Trophoblast cell (in vitro differentiated cells and primary cell): ENCODE data around the gene BCL2L1. TPM values are rescaled to one million over a fixed set of nuclear protein-coding genes. Genes with fewer than 3 reads are reported as not detected.

ENCODE experiments used
- DNase-seq, 2 donors: peaks; one replicate each; pipeline ENCODE4 v3.0.0-alpha.2; 2016
- H2AFZ ChIP-seq: 2 replicates; pipeline ENCODE4 v1.6.1; 2013; ENCODE audit warnings: low read length, moderate library complexity, mild to moderate bottlenecking; ENCODE audit not compliant: insufficient read depth, poor library complexity
- H2AK5ac ChIP-seq: 2 replicates; pipeline ENCODE4 v1.6.1; 2013; ENCODE audit warnings: mild to moderate bottlenecking, low read length
- H2BK120ac ChIP-seq: 2 replicates; pipeline ENCODE4 v1.6.1; 2013; ENCODE audit warnings: low read length, mild to moderate bottlenecking, moderate library complexity; ENCODE audit not compliant: insufficient read depth, poor library complexity
- H2BK12ac ChIP-seq: 2 replicates; pipeline ENCODE4 v1.6.1; 2013; ENCODE audit warnings: mild to moderate bottlenecking, low read length, moderate library complexity
- H2BK5ac ChIP-seq: 2 replicates; pipeline ENCODE4 v1.6.1; 2013; ENCODE audit warnings: low read length, low read depth, moderate library complexity, mild to moderate bottlenecking; ENCODE audit not compliant: poor library complexity
- H3K14ac ChIP-seq: 2 replicates; pipeline ENCODE4 v1.6.1; 2013; ENCODE audit warnings: mild to moderate bottlenecking, low read length
- H3K18ac ChIP-seq: 2 replicates; pipeline ENCODE4 v1.6.1; 2013; ENCODE audit warnings: mild to moderate bottlenecking, low read length
- H3K23ac ChIP-seq: 2 replicates; pipeline ENCODE4 v1.6.1; 2013; ENCODE audit warnings: low read length
- H3K27ac ChIP-seq: 2 replicates; pipeline ENCODE4 v1.5.1; 2013; ENCODE audit warnings: low read depth, mild to moderate bottlenecking, inconsistent platforms, low read length, moderate library complexity
- H3K27me3 ChIP-seq: 2 replicates; pipeline ENCODE4 v1.6.1; 2013; ENCODE audit warnings: inconsistent platforms, mild to moderate bottlenecking, low read length, moderate library complexity; ENCODE audit not compliant: insufficient read depth
- H3K36me3 ChIP-seq, 2 experiments: 1 replicate in 1 of 2; 2 replicates in 1 of 2; pipeline ENCODE4 v1.6.1; 2013; ENCODE audit warnings: low read length in 2 of 2, mild to moderate bottlenecking in 2 of 2, moderate library complexity in 1 of 2; ENCODE audit not compliant: insufficient read depth in 2 of 2, control insufficient read depth in 1 of 2
- H3K4ac ChIP-seq: 2 replicates; pipeline ENCODE4 v1.6.1; 2013; ENCODE audit warnings: low read depth, mild to moderate bottlenecking, low read length, moderate library complexity
- H3K4me1 ChIP-seq, 2 experiments: 1 replicate in 1 of 2; 2 replicates in 1 of 2; pipeline ENCODE4 v1.6.1; 2013; ENCODE audit warnings: low read length in 2 of 2, mild to moderate bottlenecking in 2 of 2, moderate library complexity in 1 of 2; ENCODE audit not compliant: insufficient read depth in 2 of 2, control insufficient read depth in 1 of 2
- H3K4me2 ChIP-seq: 2 replicates; pipeline ENCODE4 v1.6.1; 2013; ENCODE audit warnings: inconsistent platforms, mild to moderate bottlenecking, low read length, moderate library complexity
- H3K4me3 ChIP-seq: 2 replicates; pipeline ENCODE4 v1.5.1; 2013; ENCODE audit warnings: mild to moderate bottlenecking, low read depth, low read length, inconsistent platforms
- H3K79me1 ChIP-seq: one replicate; pipeline ENCODE4 v1.6.1; 2013; ENCODE audit warnings: low read length
- H3K79me2 ChIP-seq: 2 replicates; pipeline ENCODE4 v1.6.1; 2013; ENCODE audit warnings: low read length, mild to moderate bottlenecking; ENCODE audit not compliant: control insufficient read depth, insufficient read depth, poor library complexity
- H3K9ac ChIP-seq: 2 replicates; pipeline ENCODE4 v1.6.1; 2013; ENCODE audit warnings: mild to moderate bottlenecking, low read length
- H3K9me3 ChIP-seq: 2 replicates; pipeline ENCODE4 v1.6.1; 2013; ENCODE audit warnings: low read depth, mild to moderate bottlenecking, control low read depth, inconsistent platforms, low read length; ENCODE audit not compliant: insufficient read depth
- H4K12ac ChIP-seq: 2 replicates; pipeline ENCODE4 v1.6.1; 2013; ENCODE audit warnings: low read depth, mild to moderate bottlenecking, low read length, moderate library complexity
- H4K8ac ChIP-seq: 2 replicates; pipeline ENCODE4 v1.6.1; 2013; ENCODE audit warnings: low read depth, mild to moderate bottlenecking, low read length, moderate library complexity
- H4K91ac ChIP-seq: one replicate; pipeline ENCODE4 v1.6.1; 2013; ENCODE audit warnings: low read depth, mild to moderate bottlenecking, low read length, moderate library complexity
- WGBS: extraction: QIAGEN DNeasy Blood & Tissue Kit; methylation state at CpG from one replicate; pipeline ENCODE4 v1.1.7; 2013; ENCODE audit warnings: missing lambda C conversion rate; ENCODE audit not compliant: insufficient read length, insufficient coverage; ENCODE audit errors: extremely low coverage; 5-methylcytosine and 5-hydroxymethylcytosine counted together
- polyA plus RNA-seq: library from polyadenylated mRNA; stranded (reverse); fragments of 200-250 nt; gene quantifications from 2 replicates; pipeline ENCODE4 v1.2.3, GENCODE V29; 2013

Gene BCL2L1
- 62.0 and 65.1 TPM in 2 replicates for polyA plus RNA-seq

- H3K14ac ChIP-seq = peak within 1 kb of the TSS; percentile 97
- H3K4me1 ChIP-seq = peaks cover 29 to 37% of the 10 kb centered on the region in 2 experiments
- H2AFZ ChIP-seq = peak within 1 kb of the TSS; percentile 99
- H3K18ac ChIP-seq = peak within 1 kb of the TSS; percentile 98
- peak within 1 kb of the TSS; percentile 97 for H3K4ac ChIP-seq
- WGBS = no CpG with 5 or more reads among the region's 38 CpGs
- peak within 1 kb of the TSS; percentile 100 for H4K8ac ChIP-seq
- peak within 1 kb of the TSS; percentile 99 for H2BK120ac ChIP-seq
- H2AK5ac ChIP-seq = peak within 1 kb of the TSS; percentile 98
- peaks cover 23% of the 10 kb centered on the region for H3K79me2 ChIP-seq
- H3K4me3 ChIP-seq = peak within 1 kb of the TSS; percentile 78
- DNase-seq = peak; percentile 77 to 86
- H4K91ac ChIP-seq = peak within 1 kb of the TSS; percentile 97
- no peaks in the 10 kb centered on the region for H3K9me3 ChIP-seq
- H3K36me3 ChIP-seq = peaks cover 0 to 4% of the 10 kb centered on the region in 2 experiments
- H3K23ac ChIP-seq = no peak within 1 kb of the TSS
- peak within 1 kb of the TSS; percentile 98 for H2BK5ac ChIP-seq
- H3K27ac ChIP-seq = peak within 1 kb of the TSS; percentile 87
- peak within 1 kb of the TSS; percentile 84 for H3K4me2 ChIP-seq
- peak within 1 kb of the TSS; percentile 94 for H4K12ac ChIP-seq
- peaks cover 36% of the 10 kb centered on the region for H3K79me1 ChIP-seq
- peak within 1 kb of the TSS; percentile 87 for H3K9ac ChIP-seq
- H2BK12ac ChIP-seq = peak within 1 kb of the TSS; percentile 82
- no peaks in the 10 kb centered on the region for H3K27me3 ChIP-seq
Observed at GRCh38 chr20:31722257-31723068, at the start of gene BCL2L1. Gene BCL2L1, minus strand, starts transcription at chr20:31722868. Its CDS starts 650 bp downstream, at chr20:31722218.

DNA sequence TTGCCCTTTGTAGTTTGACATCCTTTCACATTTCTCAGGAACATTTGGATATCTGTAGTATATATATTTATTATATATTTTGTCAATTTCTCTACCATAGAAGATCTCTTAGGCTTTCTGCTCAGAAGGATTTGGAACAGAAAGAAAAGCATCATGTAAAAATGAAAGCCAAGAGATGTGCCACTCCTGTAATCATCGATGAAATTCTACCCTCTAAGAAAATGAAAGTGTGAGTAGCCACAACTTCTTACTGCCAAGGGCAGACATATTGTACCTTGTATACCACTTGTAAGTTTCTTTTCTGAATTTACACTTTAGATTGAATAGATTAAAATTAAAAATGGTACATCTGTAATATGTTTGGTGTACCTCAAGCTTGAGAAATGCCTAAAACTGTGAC is 47.6 kb upstream of the BCL2L1 start:
- Histone ChIP-seq H3K23ac (no peak overlapping the region), H3K4ac (no peak overlapping the region), H3K36me3 (peaks cover 27 to 38% of the 10 kb centered on the region in 2 experiments), H3K4me2 (no peak overlapping the region), H2AK5ac (no peak overlapping the region), H2BK120ac (no peak overlapping the region), H3K27me3 (no peaks in the 10 kb centered on the region), H3K4me3 (no peak overlapping the region), H4K12ac (no peak overlapping the region), H2AFZ (no peak overlapping the region), H3K9me3 (no peaks in the 10 kb centered on the region), H3K9ac (no peak overlapping the region), H2BK12ac (no peak overlapping the region), H4K8ac (no peak overlapping the region), H3K18ac (no peak overlapping the region), H3K79me2 (no peaks in the 10 kb centered on the region), H3K79me1 (no peaks in the 10 kb centered on the region), H3K27ac (no peak overlapping the region), H3K4me1 (no peaks in the 10 kb centered on the region), H2BK5ac (no peak overlapping the region), H4K91ac (no peak overlapping the region), H3K14ac (no peak overlapping the region)
- no peak for DNase-seq
- WGBS = no CpG with 5 or more reads among the region's 1 CpG

GRCh38 chr20:31769681-31770080 is 47.0 kb upstream of the BCL2L1 start:
- Histone ChIP-seq H3K9me3 (no peaks in the 10 kb centered on the region), H3K4me3 (no peak overlapping the region), H3K4ac (no peak overlapping the region), H2AK5ac (no peak overlapping the region), H3K4me1 (no peaks in the 10 kb centered on the region), H3K79me1 (no peaks in the 10 kb centered on the region), H4K8ac (no peak overlapping the region), H3K9ac (no peak overlapping the region), H3K23ac (no peak overlapping the region), H4K91ac (no peak overlapping the region), H3K18ac (no peak overlapping the region), H3K79me2 (no peaks in the 10 kb centered on the region), H2BK12ac (no peak overlapping the region), H4K12ac (no peak overlapping the region), H2BK5ac (no peak overlapping the region), H3K27me3 (no peaks in the 10 kb centered on the region), H2AFZ (no peak overlapping the region), H3K14ac (no peak overlapping the region), H3K4me2 (no peak overlapping the region), H3K36me3 (peaks cover 25 to 40% of the 10 kb centered on the region in 2 experiments), H3K27ac (no peak overlapping the region), H2BK120ac (no peak overlapping the region)
- DNase-seq = no peak
- no CpG with 5 or more reads among the region's 5 CpGs for WGBS

GRCh38 chr20:31767805-31768204 is 45.1 kb upstream of the BCL2L1 start:
- H3K79me2 ChIP-seq = no peaks in the 10 kb centered on the region
- no peak overlapping the region for H2BK120ac ChIP-seq
- H3K9ac ChIP-seq = no peak overlapping the region
- H3K4me2 ChIP-seq = no peak overlapping the region
- no peak overlapping the region for H4K12ac ChIP-seq
- H3K9me3 ChIP-seq = no peaks in the 10 kb centered on the region
- H3K4ac ChIP-seq = no peak overlapping the region
- no peaks in the 10 kb centered on the region for H3K4me1 ChIP-seq
- H2BK12ac ChIP-seq = no peak overlapping the region
- no peak overlapping the region for H3K18ac ChIP-seq
- H2AK5ac ChIP-seq = no peak overlapping the region
- no CpG with 5 or more reads among the region's 3 CpGs for WGBS
- H3K27me3 ChIP-seq = no peaks in the 10 kb centered on the region
- no peak overlapping the region for H3K4me3 ChIP-seq
- no peak overlapping the region for H2BK5ac ChIP-seq
- H3K23ac ChIP-seq = no peak overlapping the region
- no peak overlapping the region for H3K27ac ChIP-seq
- H4K91ac ChIP-seq = no peak overlapping the region
- no peaks in the 10 kb centered on the region for H3K79me1 ChIP-seq
- no peak overlapping the region for H2AFZ ChIP-seq
- no peak overlapping the region for H3K14ac ChIP-seq
- peaks cover 20 to 35% of the 10 kb centered on the region in 2 experiments for H3K36me3 ChIP-seq
- no peak overlapping the region for H4K8ac ChIP-seq
- DNase-seq = no peak
